ENCODE data around the gene CYP2B6. TPM values are rescaled to one million over a fixed set of nuclear protein-coding genes. Genes with fewer than 3 reads are reported as not detected.

CYP2B6 gene
- total RNA-seq, 4 donors from 2014 or later = 5.8 to 58.8 (median 25.0) TPM

GRCh38 chr19:41013359-41013758 lies 22.3 kb downstream of the CYP2B6 start:
- no peaks in the 10 kb centered on the region for H3K9me3 ChIP-seq
- H3K4me3 ChIP-seq = no peak overlapping the region
- TF ChIP-seq POLR2A (IDR thresholded peaks at IDR 0.05) = no peak
- no peak for TF ChIP-seq CTCF (IDR thresholded peaks at IDR 0.05)
- no peak overlapping the region for H3K27ac ChIP-seq
- peak in 1 of 3 donors; percentile 52 for DNase-seq
- no peaks in the 10 kb centered on the region for H3K27me3 ChIP-seq
- no peaks in the 10 kb centered on the region for H3K36me3 ChIP-seq
- no peaks in the 10 kb centered on the region for H3K4me1 ChIP-seq

- no peaks in the 10 kb centered on the region for H3K27me3 ChIP-seq
- no peak overlapping the region for H3K4me3 ChIP-seq
- no peaks in the 10 kb centered on the region for H3K9me3 ChIP-seq
- DNase-seq = no peak
- no peak for TF ChIP-seq CTCF (IDR thresholded peaks at IDR 0.05)
- H3K36me3 ChIP-seq = no peaks in the 10 kb centered on the region
- H3K27ac ChIP-seq = no peak overlapping the region
- no peaks in the 10 kb centered on the region for H3K4me1 ChIP-seq
Measured at GRCh38 chr19:41014643-41015042, 23.6 kb downstream of the CYP2B6 start.

GRCh38 chr19:41016488-41017071 lies 25.5 kb downstream of the CYP2B6 start:
- Histone ChIP-seq H3K4me1 (no peaks in the 10 kb centered on the region), H3K27ac (no peak overlapping the region), H3K4me3 (no peak overlapping the region), H3K27me3 (no peaks in the 10 kb centered on the region), H3K36me3 (no peaks in the 10 kb centered on the region), H3K9me3 (no peaks in the 10 kb centered on the region)
- TF ChIP-seq CTCF (IDR thresholded peaks at IDR 0.05) (no peak), POLR2A (IDR thresholded peaks at IDR 0.05) (no peak)
- DNase-seq = no peak

- Histone ChIP-seq H3K27ac (no peak overlapping the region), H3K36me3 (no peaks in the 10 kb centered on the region), H3K4me1 (no peaks in the 10 kb centered on the region), H3K4me3 (no peak overlapping the region), H3K27me3 (no peaks in the 10 kb centered on the region), H3K9me3 (no peaks in the 10 kb centered on the region)
- TF ChIP-seq CTCF (IDR thresholded peaks at IDR 0.05) (no peak), POLR2A (IDR thresholded peaks at IDR 0.05) (no peak)
- DNase-seq = no peak
Measured at GRCh38 chr19:41018736-41019290, 27.7 kb downstream of the CYP2B6 start.

- Histone ChIP-seq H3K4me3 (no peak overlapping the region), H3K27ac (no peak overlapping the region), H3K9me3 (no peaks in the 10 kb centered on the region), H3K27me3 (no peaks in the 10 kb centered on the region), H3K36me3 (no peaks in the 10 kb centered on the region), H3K4me1 (no peaks in the 10 kb centered on the region)
- TF ChIP-seq CTCF (IDR thresholded peaks at IDR 0.05) = no peak
- no peak for TF ChIP-seq POLR2A (IDR thresholded peaks at IDR 0.05)
- no peak for DNase-seq
Measured at GRCh38 chr19:41019346-41019745, 28.3 kb downstream of the CYP2B6 start.
